ENCODE results near the gene KCNH2. TPM values are rescaled to one million over a fixed set of nuclear protein-coding genes. Genes with fewer than 3 reads are reported as not detected.

KCNH2 gene
- total and polyA plus RNA-seq, 2 donors (not counting 1 experiment from before 2014, with no cell fraction given), result 0.86 to 2.7 TPM

- H3K27me3 Mint-ChIP-seq, result peaks cover 17% of the 10 kb centered on the region
- H4K20me1 ChIP-seq (ENCODE audit: control insufficient read depth, insufficient read depth, low read length, poor library complexity, severe bottlenecking), result no peaks in the 10 kb centered on the region
- no peaks in the 10 kb centered on the region for H3K9me3 Mint-ChIP-seq (ENCODE audit: insufficient read depth)
- H3K79me2 ChIP-seq (ENCODE audit: control insufficient read depth, insufficient read depth, low read length), result no peaks in the 10 kb centered on the region
- no peaks in the 10 kb centered on the region for H3K36me3 ChIP-seq (replicated peaks in 1 of 2; ENCODE audit: control extremely low read depth in 1 of 2, control insufficient read depth in 1 of 2, extremely low read depth in 1 of 2, insufficient read depth in 2 of 2, low read length in 1 of 2)
- no peak overlapping the region for H2AFZ ChIP-seq (ENCODE audit: insufficient read depth, low read depth, low read length, poor library complexity, severe bottlenecking)
- H3K27me3 ChIP-seq (replicated peaks in 1 of 4; ENCODE audit: control extremely low read depth in 1 of 4, control insufficient read depth in 3 of 4, insufficient read depth in 4 of 4, low read length in 3 of 4), result peaks cover 0 to 16% (median 0%) of the 10 kb centered on the region in 4 experiments
- peaks cover 0 to 6% (median 0%) of the 10 kb centered on the region in 3 donors for H3K9me3 ChIP-seq (ENCODE audit: control extremely low read depth in 1 of 3, control insufficient read depth in 2 of 3, insufficient read depth in 1 of 3, low read length in 2 of 3)
- intact Hi-C loops (cut with micrococcal nuclease), result no loop called here
- no peak for DNase-seq
- WGBS (ENCODE audit: insufficient coverage), result 72% methylated on average over 16 of the region's 16 CpGs
- H3K4me1 Mint-ChIP-seq, result peaks cover 12% of the 10 kb centered on the region
- no peak overlapping the region for H3K4me3 ChIP-seq (ENCODE audit: control extremely low read depth in 1 of 5, extremely low read depth in 1 of 5, insufficient read depth in 1 of 5, low read depth in 2 of 5, low read length in 4 of 5)
- peaks cover 3 to 7% of the 10 kb centered on the region in 2 donors for H3K4me1 ChIP-seq (ENCODE audit: control insufficient read depth in 2 of 2, insufficient read depth in 2 of 2, low read length in 2 of 2)
- ChIA-PET POLR2A (no interaction called here), CTCF (interaction anchor here (0.8 to 3.1 kb wide), 4 partner anchors 15 to 50 kb away, joined by 3 to 8 read pairs (median 3); no protein-coding TSS in a partner anchor)
- no peak overlapping the region for H3K9ac ChIP-seq (ENCODE audit: low read length)
- H3K4me3 Mint-ChIP-seq, result no peak overlapping the region
- H3K27ac ChIP-seq (ENCODE audit: low read length in 2 of 2), result no peak overlapping the region
- H3K4me2 ChIP-seq (replicated peaks; ENCODE audit: low read depth, low read length, poor library complexity, severe bottlenecking), result no peak overlapping the region
- no peak for TF ChIP-seq CTCF (IDR thresholded peaks at IDR 0.05)
- TF ChIP-seq EZH2 (IDR thresholded peaks at IDR 0.05; ENCODE audit: borderline replicate concordance, insufficient read depth, low read depth, low read length, poor library complexity, severe bottlenecking), result no peak
- no peak overlapping the region for H3K27ac Mint-ChIP-seq
- ATAC-seq (ENCODE audit: low read depth), result no peak
These were observed 9.3 kb downstream of the KCNH2 start for GRCh38 chr7:150968734-150969372.

- intact Hi-C loops (cut with micrococcal nuclease), result no loop called here
- Histone ChIP-seq H4K20me1 (ENCODE audit: control insufficient read depth, insufficient read depth, low read length, poor library complexity, severe bottlenecking) (no peaks in the 10 kb centered on the region), H3K9ac (ENCODE audit: low read length) (no peak overlapping the region), H3K4me3 (ENCODE audit: control extremely low read depth in 1 of 5, extremely low read depth in 1 of 5, insufficient read depth in 1 of 5, low read depth in 2 of 5, low read length in 4 of 5) (no peak overlapping the region), H3K4me1 (ENCODE audit: control insufficient read depth in 2 of 2, insufficient read depth in 2 of 2, low read length in 2 of 2) (peaks cover 0 to under 1% of the 10 kb centered on the region in 2 donors), H3K27me3 (replicated peaks in 1 of 4; ENCODE audit: control extremely low read depth in 1 of 4, control insufficient read depth in 3 of 4, insufficient read depth in 4 of 4, low read length in 3 of 4) (peaks cover 0 to 20% (median 0%) of the 10 kb centered on the region in 4 experiments), H3K9me3 (ENCODE audit: control extremely low read depth in 1 of 3, control insufficient read depth in 2 of 3, insufficient read depth in 1 of 3, low read length in 2 of 3) (no peaks in the 10 kb centered on the region), H3K36me3 (replicated peaks in 1 of 2; ENCODE audit: control extremely low read depth in 1 of 2, control insufficient read depth in 1 of 2, extremely low read depth in 1 of 2, insufficient read depth in 2 of 2, low read length in 1 of 2) (no peaks in the 10 kb centered on the region), H3K79me2 (ENCODE audit: control insufficient read depth, insufficient read depth, low read length) (no peaks in the 10 kb centered on the region), H3K27ac (ENCODE audit: low read length in 2 of 2) (no peak overlapping the region), H3K4me2 (replicated peaks; ENCODE audit: low read depth, low read length, poor library complexity, severe bottlenecking) (no peak overlapping the region), H2AFZ (ENCODE audit: insufficient read depth, low read depth, low read length, poor library complexity, severe bottlenecking) (no peak overlapping the region)
- 50% methylated on average over 2 of the region's 15 CpGs for WGBS (ENCODE audit: insufficient coverage)
- DNase-seq, result no peak
- no peaks in the 10 kb centered on the region for H3K9me3 Mint-ChIP-seq (ENCODE audit: insufficient read depth)
- POLR2A ChIA-PET, result no interaction called here
- peaks cover 18% of the 10 kb centered on the region for H3K27me3 Mint-ChIP-seq
- no peak overlapping the region for H3K27ac Mint-ChIP-seq
- peaks cover 6% of the 10 kb centered on the region for H3K4me1 Mint-ChIP-seq
- CTCF ChIA-PET, result interaction anchor here (0.8 to 3.1 kb wide), 3 partner anchors 17 to 19 kb away, joined by 3 to 8 read pairs (median 3); no protein-coding TSS in a partner anchor
- no peak for ATAC-seq (ENCODE audit: low read depth)
- H3K4me3 Mint-ChIP-seq, result no peak overlapping the region
- TF ChIP-seq EZH2 (IDR thresholded peaks at IDR 0.05; ENCODE audit: borderline replicate concordance, insufficient read depth, low read depth, low read length, poor library complexity, severe bottlenecking), result no peak
- no peak for TF ChIP-seq CTCF (IDR thresholded peaks at IDR 0.05)
These were observed 9.9 kb downstream of the KCNH2 start for GRCh38 chr7:150968056-150968733.
